Measurements from ENCODE around the gene STARD13.

DNA sequence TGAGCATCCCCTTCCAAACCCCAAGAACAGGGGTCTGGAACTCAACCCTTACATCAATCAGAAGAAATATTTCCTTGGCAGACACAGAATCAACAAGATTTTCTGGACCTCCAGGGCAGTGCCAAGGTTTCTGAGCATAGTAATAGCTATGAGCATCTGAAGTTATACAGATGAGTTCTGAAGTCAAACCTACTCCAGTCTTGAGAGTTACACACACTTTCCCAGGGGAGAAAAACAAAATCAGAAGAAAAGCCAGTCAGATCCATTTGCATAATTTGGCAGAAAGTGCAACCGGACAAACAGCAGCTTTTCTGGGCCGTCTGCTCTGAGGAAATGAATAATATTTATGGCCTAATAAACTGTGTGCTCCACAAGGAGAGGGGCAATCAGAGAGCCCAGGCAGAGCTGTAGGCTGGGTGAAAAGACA is 176.3 kb downstream of the STARD13 start:
- no peak for TF ChIP-seq TAF1 (conservative IDR thresholded peaks at IDR 0.05)
- TF ChIP-seq, protein P1, sequence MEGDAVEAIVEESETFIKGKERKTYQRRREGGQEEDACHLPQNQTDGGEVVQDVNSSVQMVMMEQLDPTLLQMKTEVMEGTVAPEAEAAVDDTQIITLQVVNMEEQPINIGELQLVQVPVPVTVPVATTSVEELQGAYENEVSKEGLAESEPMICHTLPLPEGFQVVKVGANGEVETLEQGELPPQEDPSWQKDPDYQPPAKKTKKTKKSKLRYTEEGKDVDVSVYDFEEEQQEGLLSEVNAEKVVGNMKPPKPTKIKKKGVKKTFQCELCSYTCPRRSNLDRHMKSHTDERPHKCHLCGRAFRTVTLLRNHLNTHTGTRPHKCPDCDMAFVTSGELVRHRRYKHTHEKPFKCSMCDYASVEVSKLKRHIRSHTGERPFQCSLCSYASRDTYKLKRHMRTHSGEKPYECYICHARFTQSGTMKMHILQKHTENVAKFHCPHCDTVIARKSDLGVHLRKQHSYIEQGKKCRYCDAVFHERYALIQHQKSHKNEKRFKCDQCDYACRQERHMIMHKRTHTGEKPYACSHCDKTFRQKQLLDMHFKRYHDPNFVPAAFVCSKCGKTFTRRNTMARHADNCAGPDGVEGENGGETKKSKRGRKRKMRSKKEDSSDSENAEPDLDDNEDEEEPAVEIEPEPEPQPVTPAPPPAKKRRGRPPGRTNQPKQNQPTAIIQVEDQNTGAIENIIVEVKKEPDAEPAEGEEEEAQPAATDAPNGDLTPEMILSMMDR (IDR thresholded peaks at IDR 0.05; ENCODE audit: low read depth, low read length, missing input control) = no peak
- TF ChIP-seq EGR1 (IDR thresholded peaks at IDR 0.05; ENCODE audit: low read depth in 2 of 2) = no peak
- TF ChIP-seq, protein P2, sequence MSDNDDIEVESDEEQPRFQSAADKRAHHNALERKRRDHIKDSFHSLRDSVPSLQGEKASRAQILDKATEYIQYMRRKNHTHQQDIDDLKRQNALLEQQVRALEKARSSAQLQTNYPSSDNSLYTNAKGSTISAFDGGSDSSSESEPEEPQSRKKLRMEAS (IDR thresholded peaks at IDR 0.05) = no peak
- TF ChIP-seq JUND (IDR thresholded peaks at IDR 0.05) = no peak
- no peak for TF ChIP-seq RXRA (IDR thresholded peaks at IDR 0.05)
- TF ChIP-seq, protein P3, sequence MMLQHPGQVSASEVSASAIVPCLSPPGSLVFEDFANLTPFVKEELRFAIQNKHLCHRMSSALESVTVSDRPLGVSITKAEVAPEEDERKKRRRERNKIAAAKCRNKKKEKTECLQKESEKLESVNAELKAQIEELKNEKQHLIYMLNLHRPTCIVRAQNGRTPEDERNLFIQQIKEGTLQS (IDR thresholded peaks at IDR 0.05) = no peak
- no peak for TF ChIP-seq YY1 (IDR thresholded peaks at IDR 0.05)
- TF ChIP-seq RAD21 (IDR thresholded peaks at IDR 0.05) = no peak
- TF ChIP-seq, protein P4, sequence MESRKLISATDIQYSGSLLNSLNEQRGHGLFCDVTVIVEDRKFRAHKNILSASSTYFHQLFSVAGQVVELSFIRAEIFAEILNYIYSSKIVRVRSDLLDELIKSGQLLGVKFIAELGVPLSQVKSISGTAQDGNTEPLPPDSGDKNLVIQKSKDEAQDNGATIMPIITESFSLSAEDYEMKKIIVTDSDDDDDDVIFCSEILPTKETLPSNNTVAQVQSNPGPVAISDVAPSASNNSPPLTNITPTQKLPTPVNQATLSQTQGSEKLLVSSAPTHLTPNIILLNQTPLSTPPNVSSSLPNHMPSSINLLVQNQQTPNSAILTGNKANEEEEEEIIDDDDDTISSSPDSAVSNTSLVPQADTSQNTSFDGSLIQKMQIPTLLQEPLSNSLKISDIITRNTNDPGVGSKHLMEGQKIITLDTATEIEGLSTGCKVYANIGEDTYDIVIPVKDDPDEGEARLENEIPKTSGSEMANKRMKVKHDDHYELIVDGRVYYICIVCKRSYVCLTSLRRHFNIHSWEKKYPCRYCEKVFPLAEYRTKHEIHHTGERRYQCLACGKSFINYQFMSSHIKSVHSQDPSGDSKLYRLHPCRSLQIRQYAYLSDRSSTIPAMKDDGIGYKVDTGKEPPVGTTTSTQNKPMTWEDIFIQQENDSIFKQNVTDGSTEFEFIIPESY (IDR thresholded peaks at IDR 0.05) = no peak

Data from liver (tissue), 3 donors.